Chondrocyte (in vitro differentiated cells): Measurements from ENCODE around the gene TBX1. TPM values are rescaled to one million over a fixed set of nuclear protein-coding genes. Genes with fewer than 3 reads are reported as not detected.
A peak's percentile ranks its signal among the peaks of the same experiment; 100 is the strongest.

Experiments used
- DNase-seq: peaks from one replicate; pipeline ENCODE4 v3.0.0; 2021; ENCODE audit warnings: mixed read lengths, low spot score
- H3K27ac Mint-ChIP-seq: one replicate; pipeline ENCODE4 v1.8.0; 2021; ENCODE audit warnings: mild to moderate bottlenecking, moderate library complexity, mixed read lengths; ENCODE audit not compliant: unreplicated experiment
- H3K27me3 Mint-ChIP-seq: 2 replicates; pipeline ENCODE4 v1.8.0; 2021; ENCODE audit warnings: low read depth, mixed read lengths
- H3K36me3 Mint-ChIP-seq: 2 replicates; pipeline ENCODE4 v1.8.0; 2021; ENCODE audit warnings: low read depth, mixed read lengths
- H3K4me1 Mint-ChIP-seq: 2 replicates; pipeline ENCODE4 v1.8.0; 2021; ENCODE audit warnings: low read depth, mild to moderate bottlenecking, mixed read lengths
- H3K4me3 Mint-ChIP-seq: one replicate; pipeline ENCODE4 v1.8.0; 2021; ENCODE audit warnings: mild to moderate bottlenecking, moderate library complexity, mixed read lengths; ENCODE audit not compliant: unreplicated experiment
- H3K9me3 Mint-ChIP-seq: 2 replicates; pipeline ENCODE4 v1.8.0; 2021; ENCODE audit warnings: low read depth, mixed read lengths
- total RNA-seq: library from RNA; stranded (reverse); gene quantifications from 3 replicates; pipeline ENCODE4 v1.2.1, GENCODE V29; 2021
- TF ChIP-seq, protein P1 (sequence below): fragments of 200-600 bp; sonication (generic); IDR thresholded peaks from 2 replicates; pipeline ENCODE4 v1.5.0; 2021; ENCODE audit warnings: antibody characterized with exemption, mild to moderate bottlenecking, moderate library complexity

Gene TBX1
- total RNA-seq, 1 donor from 2014 or later: not detected

DNA sequence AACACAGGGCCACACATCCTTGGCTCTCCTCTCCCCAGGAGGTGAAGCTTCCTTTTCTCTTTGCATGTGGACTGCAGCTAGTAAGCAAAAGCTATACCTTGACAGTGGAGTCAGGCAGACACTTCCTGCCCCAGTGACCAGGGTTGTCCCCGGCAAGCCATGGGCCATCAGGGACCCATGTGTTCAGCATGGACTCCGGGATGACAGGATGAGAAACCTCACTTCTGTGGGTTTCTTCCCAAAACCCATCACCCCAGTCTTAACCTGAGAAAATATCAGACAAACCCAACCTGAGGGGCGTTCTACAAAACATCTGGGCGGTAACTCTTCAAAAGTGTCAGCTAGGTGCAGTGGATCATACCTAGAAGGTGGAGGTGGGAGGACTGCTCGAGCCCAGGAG lies 53.9 kb downstream of the TBX1 start:
- Mint-ChIP-seq H3K27ac (no peak overlapping the region), H3K4me1 (peaks cover 11% of the 10 kb centered on the region), H3K9me3 (no peaks in the 10 kb centered on the region), H3K4me3 (no peak overlapping the region), H3K36me3 (no peaks in the 10 kb centered on the region), H3K27me3 (no peaks in the 10 kb centered on the region)
- no peak for DNase-seq
- TF ChIP-seq, protein P1, sequence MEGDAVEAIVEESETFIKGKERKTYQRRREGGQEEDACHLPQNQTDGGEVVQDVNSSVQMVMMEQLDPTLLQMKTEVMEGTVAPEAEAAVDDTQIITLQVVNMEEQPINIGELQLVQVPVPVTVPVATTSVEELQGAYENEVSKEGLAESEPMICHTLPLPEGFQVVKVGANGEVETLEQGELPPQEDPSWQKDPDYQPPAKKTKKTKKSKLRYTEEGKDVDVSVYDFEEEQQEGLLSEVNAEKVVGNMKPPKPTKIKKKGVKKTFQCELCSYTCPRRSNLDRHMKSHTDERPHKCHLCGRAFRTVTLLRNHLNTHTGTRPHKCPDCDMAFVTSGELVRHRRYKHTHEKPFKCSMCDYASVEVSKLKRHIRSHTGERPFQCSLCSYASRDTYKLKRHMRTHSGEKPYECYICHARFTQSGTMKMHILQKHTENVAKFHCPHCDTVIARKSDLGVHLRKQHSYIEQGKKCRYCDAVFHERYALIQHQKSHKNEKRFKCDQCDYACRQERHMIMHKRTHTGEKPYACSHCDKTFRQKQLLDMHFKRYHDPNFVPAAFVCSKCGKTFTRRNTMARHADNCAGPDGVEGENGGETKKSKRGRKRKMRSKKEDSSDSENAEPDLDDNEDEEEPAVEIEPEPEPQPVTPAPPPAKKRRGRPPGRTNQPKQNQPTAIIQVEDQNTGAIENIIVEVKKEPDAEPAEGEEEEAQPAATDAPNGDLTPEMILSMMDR: no peak

DNA sequence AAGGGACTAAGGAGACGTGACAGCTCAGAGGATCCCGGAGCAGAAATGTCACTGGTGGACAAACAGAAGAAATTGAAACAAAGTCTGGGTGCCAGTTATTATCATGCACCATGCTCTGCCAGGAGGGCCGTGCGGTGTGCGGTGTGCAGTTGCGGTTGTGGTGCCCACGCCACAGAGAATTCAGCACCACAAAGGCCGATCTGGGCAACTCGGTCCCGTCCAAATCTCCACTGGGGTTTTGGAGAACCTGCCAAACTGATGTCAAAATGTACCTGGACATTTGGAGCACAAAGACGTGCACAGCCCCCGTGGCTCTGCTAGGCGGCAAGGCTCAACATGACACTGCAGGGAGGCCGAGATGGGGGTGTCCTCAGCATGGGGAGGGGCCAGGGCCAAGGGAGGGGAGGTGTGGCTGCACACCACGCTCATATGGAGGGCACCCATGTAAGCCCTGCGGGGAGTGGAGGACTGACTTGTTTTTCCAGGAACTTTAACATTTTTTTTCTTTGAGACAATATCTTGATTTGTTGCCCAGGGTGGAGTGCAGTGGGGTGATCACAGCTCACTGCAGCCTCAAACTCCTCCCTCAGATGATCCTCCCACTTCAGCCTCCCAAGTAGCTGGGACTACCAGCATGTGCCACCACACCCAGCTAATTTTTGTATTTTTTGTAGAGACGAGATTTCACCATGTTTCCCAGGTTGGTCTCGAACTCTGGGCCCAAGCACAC lies 54.7 kb downstream of the TBX1 start:
- Mint-ChIP-seq H3K4me3 (no peak overlapping the region), H3K9me3 (no peaks in the 10 kb centered on the region), H3K27ac (no peak overlapping the region), H3K27me3 (no peaks in the 10 kb centered on the region), H3K36me3 (no peaks in the 10 kb centered on the region), H3K4me1 (peaks cover 11% of the 10 kb centered on the region)
- no peak for DNase-seq
- TF ChIP-seq, protein P1: no peak

DNA sequence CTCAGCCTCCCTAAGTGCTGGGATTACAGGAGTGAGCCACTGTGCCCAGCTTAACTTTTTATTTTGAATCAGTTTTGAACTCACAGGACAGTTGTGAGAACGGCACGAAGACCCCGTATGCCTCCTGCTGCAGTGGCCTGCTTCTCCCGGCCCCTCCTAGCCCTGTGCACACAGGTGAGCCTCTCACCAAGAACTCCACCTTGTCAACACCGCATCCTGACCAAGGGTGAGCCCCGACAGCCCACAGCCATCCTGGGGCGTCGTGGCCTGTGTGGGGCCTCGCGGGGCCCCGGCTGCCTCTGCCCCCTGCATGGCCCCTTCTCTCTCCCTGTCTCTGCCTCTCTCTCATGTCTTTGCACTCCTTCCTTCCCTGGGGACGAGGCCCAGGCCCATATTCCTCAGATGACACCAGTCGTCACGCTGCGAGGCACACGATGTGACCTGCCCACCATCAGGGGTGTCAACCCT lies 55.3 kb downstream of the TBX1 start:
- DNase-seq: no peak
- no peak overlapping the region for H3K4me3 Mint-ChIP-seq
- no peaks in the 10 kb centered on the region for H3K36me3 Mint-ChIP-seq
- H3K27me3 Mint-ChIP-seq: no peaks in the 10 kb centered on the region
- H3K9me3 Mint-ChIP-seq: no peaks in the 10 kb centered on the region
- no peak overlapping the region for H3K27ac Mint-ChIP-seq
- TF ChIP-seq, protein P1: no peak
- peaks cover 7% of the 10 kb centered on the region for H3K4me1 Mint-ChIP-seq

DNA sequence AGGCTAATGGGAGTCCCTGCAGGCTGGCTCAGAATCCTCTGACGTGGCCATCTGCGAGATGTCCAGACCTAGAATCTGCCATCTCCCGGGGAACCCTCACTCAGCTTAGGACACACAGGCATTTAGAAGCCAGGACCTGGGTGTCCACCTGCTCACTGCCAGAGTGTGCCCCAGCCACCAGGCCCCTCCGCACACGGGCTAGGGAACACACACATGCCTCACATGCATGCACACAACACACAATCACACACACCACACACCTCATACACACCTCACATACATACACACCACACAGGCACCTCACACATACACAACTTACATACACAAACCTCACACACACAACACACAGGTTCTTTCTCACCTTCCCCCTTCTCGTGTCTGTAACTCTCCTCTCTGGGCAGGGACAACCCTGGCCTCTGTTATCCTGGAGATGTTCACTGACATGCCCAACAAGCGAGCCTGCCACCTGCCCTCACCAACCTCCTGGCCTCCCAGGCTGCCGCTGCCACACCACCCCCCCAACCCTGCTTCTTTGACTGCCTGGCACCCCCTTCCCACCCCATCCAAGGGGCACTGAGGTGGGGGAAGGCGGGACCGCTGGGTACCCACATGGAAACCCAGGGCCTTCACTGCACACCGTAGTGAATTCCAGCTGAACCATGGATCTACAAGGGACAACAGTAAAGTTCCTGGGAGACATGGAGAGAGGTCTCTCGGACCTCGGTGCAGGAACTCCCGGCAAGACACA lies 56.0 kb downstream of the TBX1 start:
- Mint-ChIP-seq H3K9me3 (no peaks in the 10 kb centered on the region), H3K36me3 (no peaks in the 10 kb centered on the region), H3K4me3 (no peak overlapping the region), H3K27ac (no peak overlapping the region), H3K4me1 (no peaks in the 10 kb centered on the region), H3K27me3 (no peaks in the 10 kb centered on the region)
- peak; percentile 61 for DNase-seq
- TF ChIP-seq, protein P1: no peak

Other genes with a start within 250 kb of the TBX1 start
- not detected in 3 replicates for gene CLDN5, start 236.4 kb upstream of the TBX1 start, total RNA-seq
- 113 to 214 TPM (median 197 TPM) in 3 replicates for gene SEPTIN5, start 46.3 kb upstream of the TBX1 start, total RNA-seq
- 36.4 to 63.4 TPM (median 56.0 TPM) in 3 replicates for gene GP1BB, start 37.2 kb upstream of the TBX1 start, total RNA-seq
- 4.9 to 5.3 TPM (median 5.0 TPM) in 3 replicates for gene GNB1L, start 94.1 kb downstream of the TBX1 start, total RNA-seq
- gene RTL10, start 94.1 kb downstream of the TBX1 start, total RNA-seq: 15.6 to 24.5 TPM (median 18.2 TPM) in 3 replicates
- gene COMT, start 181.0 kb downstream of the TBX1 start, total RNA-seq: 66.6 to 186 TPM (median 177 TPM) in 3 replicates
- gene TXNRD2, start 181.0 kb downstream of the TBX1 start, total RNA-seq: 12.5 to 15.8 TPM (median 14.1 TPM) in 3 replicates